RWPE2 (cell line): Measurements from ENCODE around the gene GNAI1.

Source experiments
- ATAC-seq: fragments of 200-7000 bp; cut with Tn5 transposase; 3 replicates; pipeline ENCODE4 v1.9.1; 2021; ENCODE audit warnings: low read depth
- DNase-seq: peaks from one replicate; pipeline ENCODE4 v3.0.0-alpha.2; 2020; ENCODE audit warnings: low spot score
- H3K27ac ChIP-seq: fragments of 450-650 bp; 2 replicates; pipeline ENCODE4 v1.5.1; 2017; ENCODE audit warnings: mild to moderate bottlenecking; ENCODE audit not compliant: poor library complexity, severe bottlenecking
- H3K27me3 ChIP-seq: fragments of 250-450 bp; sonication (Bioruptor Pico); 2 replicates; pipeline ENCODE4 v1.5.1; 2021; ENCODE audit warnings: mild to moderate bottlenecking, moderate library complexity; ENCODE audit not compliant: insufficient read depth, poor library complexity, severe bottlenecking
- H3K36me3 ChIP-seq: fragments of 250-450 bp; sonication (Bioruptor Pico); 2 replicates; pipeline ENCODE4 v1.5.1; 2020; ENCODE audit warnings: low read depth, mild to moderate bottlenecking, moderate library complexity
- H3K4me1 ChIP-seq: fragments of 250-450 bp; sonication (Bioruptor Pico); 2 replicates; pipeline ENCODE4 v1.5.1; 2021; ENCODE audit warnings: mild to moderate bottlenecking, moderate library complexity; ENCODE audit not compliant: insufficient read depth, poor library complexity, severe bottlenecking
- H3K4me3 ChIP-seq: fragments of 250-450 bp; sonication (Bioruptor Pico); 2 replicates; pipeline ENCODE4 v1.5.1; 2021; ENCODE audit warnings: mild to moderate bottlenecking, moderate library complexity; ENCODE audit not compliant: severe bottlenecking
- H3K9me3 ChIP-seq: fragments of 250-450 bp; sonication (Bioruptor Pico); 2 replicates; pipeline ENCODE4 v1.5.1; 2021; ENCODE audit warnings: mild to moderate bottlenecking, moderate library complexity; ENCODE audit not compliant: severe bottlenecking
- TF ChIP-seq, protein P1 (sequence below): fragments of 450-650 bp; IDR thresholded peaks from one replicate; pipeline ENCODE4 v1.5.1; 2017; ENCODE audit warnings: mild to moderate bottlenecking, moderate library complexity; ENCODE audit not compliant: poor library complexity, severe bottlenecking

The GNAI1 gene

DNA sequence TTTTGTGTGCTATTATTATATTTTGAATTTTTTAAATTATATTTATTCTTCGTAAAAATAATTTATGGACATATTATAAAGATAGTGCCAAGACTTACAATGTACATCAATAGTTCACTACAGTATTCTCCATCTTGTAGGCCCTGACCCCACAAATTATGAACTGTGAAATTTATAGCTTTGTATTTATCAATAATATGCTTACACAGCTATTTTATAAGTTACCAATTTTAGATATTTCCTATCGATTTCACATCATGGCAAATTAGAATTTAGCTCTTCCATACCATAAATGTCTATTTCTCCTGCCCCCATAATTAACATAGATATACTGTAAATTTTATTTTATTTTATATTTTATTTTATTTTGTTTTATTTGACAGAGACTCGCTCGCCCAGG lies 34.4 kb upstream of the GNAI1 start:
- no peak overlapping the region for H3K4me3 ChIP-seq
- no peak overlapping the region for H3K27ac ChIP-seq
- H3K27me3 ChIP-seq: no peaks in the 10 kb centered on the region
- TF ChIP-seq, protein P1, sequence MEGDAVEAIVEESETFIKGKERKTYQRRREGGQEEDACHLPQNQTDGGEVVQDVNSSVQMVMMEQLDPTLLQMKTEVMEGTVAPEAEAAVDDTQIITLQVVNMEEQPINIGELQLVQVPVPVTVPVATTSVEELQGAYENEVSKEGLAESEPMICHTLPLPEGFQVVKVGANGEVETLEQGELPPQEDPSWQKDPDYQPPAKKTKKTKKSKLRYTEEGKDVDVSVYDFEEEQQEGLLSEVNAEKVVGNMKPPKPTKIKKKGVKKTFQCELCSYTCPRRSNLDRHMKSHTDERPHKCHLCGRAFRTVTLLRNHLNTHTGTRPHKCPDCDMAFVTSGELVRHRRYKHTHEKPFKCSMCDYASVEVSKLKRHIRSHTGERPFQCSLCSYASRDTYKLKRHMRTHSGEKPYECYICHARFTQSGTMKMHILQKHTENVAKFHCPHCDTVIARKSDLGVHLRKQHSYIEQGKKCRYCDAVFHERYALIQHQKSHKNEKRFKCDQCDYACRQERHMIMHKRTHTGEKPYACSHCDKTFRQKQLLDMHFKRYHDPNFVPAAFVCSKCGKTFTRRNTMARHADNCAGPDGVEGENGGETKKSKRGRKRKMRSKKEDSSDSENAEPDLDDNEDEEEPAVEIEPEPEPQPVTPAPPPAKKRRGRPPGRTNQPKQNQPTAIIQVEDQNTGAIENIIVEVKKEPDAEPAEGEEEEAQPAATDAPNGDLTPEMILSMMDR: no peak
- H3K4me1 ChIP-seq: no peaks in the 10 kb centered on the region
- no peaks in the 10 kb centered on the region for H3K36me3 ChIP-seq
- DNase-seq (no peak), ATAC-seq (no peak)
- no peaks in the 10 kb centered on the region for H3K9me3 ChIP-seq

DNA sequence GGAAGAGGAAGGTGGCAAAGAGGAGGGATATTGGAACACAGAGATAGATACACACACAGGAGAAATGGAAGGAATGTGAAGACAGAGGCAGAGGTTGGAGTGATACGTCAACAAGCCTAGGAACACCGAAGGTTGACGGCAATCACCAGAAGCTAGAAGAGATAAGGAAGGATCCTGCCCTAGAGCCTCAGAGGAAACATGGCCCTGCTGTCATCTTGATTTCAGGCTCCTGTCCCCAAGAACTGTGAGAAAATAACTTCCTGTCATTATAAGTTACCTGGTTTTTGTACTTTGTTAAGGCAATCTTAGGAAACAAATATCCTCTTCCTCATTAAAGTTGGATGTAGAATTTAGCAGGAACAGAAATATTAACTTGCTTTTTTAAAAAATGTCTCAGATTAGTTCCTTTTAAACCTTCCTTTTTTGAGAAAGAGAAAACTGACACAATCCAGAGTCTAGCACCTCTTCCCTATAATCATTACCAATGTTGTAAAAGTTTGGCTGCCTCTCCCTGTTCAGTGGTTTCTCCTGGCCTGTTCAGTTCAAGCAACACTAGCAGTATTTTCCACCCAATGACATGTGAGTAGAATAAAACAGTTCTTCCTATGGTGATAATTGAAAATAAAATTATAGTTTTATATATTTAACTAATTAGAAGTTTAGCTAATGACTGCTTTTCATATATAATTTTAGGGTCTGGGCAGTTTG lies 28.8 kb upstream of the GNAI1 start:
- ATAC-seq: no peak
- no peaks in the 10 kb centered on the region for H3K9me3 ChIP-seq
- no peak overlapping the region for H3K27ac ChIP-seq
- H3K4me3 ChIP-seq: no peak overlapping the region
- no peaks in the 10 kb centered on the region for H3K27me3 ChIP-seq
- H3K36me3 ChIP-seq: no peaks in the 10 kb centered on the region
- no peaks in the 10 kb centered on the region for H3K4me1 ChIP-seq
- DNase-seq: no peak
- TF ChIP-seq, protein P1: no peak

DNA sequence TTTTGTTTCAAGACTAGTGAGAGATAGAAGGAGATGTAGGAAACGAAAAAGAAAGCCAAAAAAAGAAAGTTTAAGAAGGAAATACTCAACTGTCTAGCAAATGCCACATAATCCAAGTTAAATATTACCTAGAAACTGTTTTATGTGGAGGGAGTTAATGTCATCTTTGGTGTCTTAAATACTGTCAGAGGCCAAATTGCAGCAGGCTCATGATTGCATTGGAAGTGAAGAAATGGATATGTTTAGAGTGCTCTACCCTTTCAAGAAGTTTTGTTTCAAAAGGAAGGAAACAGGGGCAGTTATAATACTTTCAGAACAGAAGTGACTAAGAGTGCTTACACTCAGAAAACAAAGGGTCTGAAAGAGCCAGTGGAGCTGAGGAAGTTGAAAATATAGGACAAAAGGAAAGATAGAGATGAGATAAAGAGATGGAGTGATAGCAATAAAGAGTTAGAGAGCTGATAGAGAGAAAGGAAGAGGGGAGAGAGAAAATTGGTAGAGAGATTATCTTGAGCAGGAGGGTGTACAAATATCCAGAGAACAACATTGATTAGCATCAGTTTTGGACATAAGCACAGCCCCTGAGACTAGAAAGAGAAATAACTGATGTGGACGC lies 28.0 kb upstream of the GNAI1 start:
- Histone ChIP-seq H3K4me1 (no peaks in the 10 kb centered on the region), H3K27me3 (no peaks in the 10 kb centered on the region), H3K4me3 (no peak overlapping the region), H3K9me3 (no peaks in the 10 kb centered on the region), H3K27ac (no peak overlapping the region), H3K36me3 (no peaks in the 10 kb centered on the region)
- DNase-seq: no peak
- no peak for ATAC-seq
- TF ChIP-seq, protein P1: no peak

DNA sequence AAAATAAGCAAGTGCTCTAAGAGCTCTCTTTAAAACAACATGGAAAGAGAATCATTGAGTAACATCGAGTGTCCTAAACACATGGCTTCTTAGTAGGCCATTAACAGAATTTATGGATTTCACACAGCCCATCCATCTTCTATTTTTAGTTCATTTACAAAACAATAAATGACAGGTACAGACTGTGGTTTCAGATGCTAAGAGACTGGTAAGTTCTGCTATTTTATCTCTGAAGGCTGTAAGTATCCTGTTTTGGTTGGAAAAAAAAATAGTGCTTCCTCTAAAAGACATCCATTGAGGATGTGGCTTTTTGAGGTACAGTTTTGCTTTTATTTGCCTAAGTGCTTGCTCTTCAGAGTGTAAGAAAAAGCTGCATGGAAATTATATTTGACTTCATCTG lies 27.4 kb upstream of the GNAI1 start:
- TF ChIP-seq, protein P1: no peak
- no peaks in the 10 kb centered on the region for H3K4me1 ChIP-seq
- ATAC-seq: no peak

DNA sequence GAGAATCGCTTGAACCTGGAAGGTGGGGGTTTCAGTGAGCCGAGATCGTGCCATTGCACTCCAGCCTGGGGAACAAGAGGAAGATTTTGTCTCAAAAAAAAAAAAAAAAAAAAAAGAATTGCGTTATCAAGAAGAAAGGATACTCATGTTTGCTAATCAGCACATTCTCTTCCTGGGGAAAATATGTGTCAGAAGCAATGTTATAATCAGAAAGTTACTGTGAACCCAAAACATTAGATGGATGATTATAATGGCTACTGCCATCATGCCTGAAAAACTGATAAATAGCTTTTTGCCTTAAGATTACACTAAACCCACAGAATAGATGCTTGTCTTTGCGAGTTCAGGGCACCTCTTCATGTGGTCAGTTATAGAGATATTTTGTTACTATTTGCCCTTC lies 24.3 kb upstream of the GNAI1 start:
- Histone ChIP-seq H3K36me3 (no peaks in the 10 kb centered on the region), H3K4me1 (no peaks in the 10 kb centered on the region), H3K27ac (no peak overlapping the region), H3K27me3 (no peaks in the 10 kb centered on the region), H3K4me3 (no peak overlapping the region), H3K9me3 (no peaks in the 10 kb centered on the region)
- ATAC-seq (no peak), DNase-seq (no peak)
- TF ChIP-seq, protein P1: no peak

More for the DNA sequence above, 27.4 kb upstream of the GNAI1 start:
- no peak for DNase-seq
- no peak overlapping the region for H3K27ac ChIP-seq
- H3K9me3 ChIP-seq: no peaks in the 10 kb centered on the region
- H3K27me3 ChIP-seq: no peaks in the 10 kb centered on the region
- no peak overlapping the region for H3K4me3 ChIP-seq
- no peaks in the 10 kb centered on the region for H3K36me3 ChIP-seq
